Stimulated activated naive CD8-positive, alpha-beta T cell treated with anti-CD3 and anti-CD28 coated beads, Interleukin-15, amount 100 ng/mL, for 72 hours (primary cell): Measurements from ENCODE around the gene SOCS1.
A peak's percentile ranks its signal among the peaks of the same experiment; 100 is the strongest.

Experiments used
- ATAC-seq: fragments of 150-1000 bp; cut with Tn5 transposase; 2 replicates; pipeline ENCODE4 v1.10.0; 2021; ENCODE audit warnings: mild to moderate bottlenecking, moderate library complexity
- DNase-seq, 2 donors: peaks; one replicate each; pipeline ENCODE4 v3.0.0; 2021 to 2022
- H3K27ac Mint-ChIP-seq, 2 donors: one replicate each; pipeline ENCODE4 v1.8.0; 2022; ENCODE audit warnings: mild to moderate bottlenecking in 2 of 2, mixed read lengths in 2 of 2, moderate library complexity in 2 of 2
- H3K27me3 Mint-ChIP-seq: one replicate; pipeline ENCODE4 v1.8.0; 2022; ENCODE audit warnings: mixed read lengths
- H3K4me1 Mint-ChIP-seq: one replicate; pipeline ENCODE4 v1.8.0; 2022; ENCODE audit warnings: mild to moderate bottlenecking, mixed read lengths
- H3K4me3 Mint-ChIP-seq, 2 donors: one replicate each; pipeline ENCODE4 v1.8.0; 2022; ENCODE audit warnings: mild to moderate bottlenecking in 2 of 2, mixed read lengths in 2 of 2, moderate library complexity in 1 of 2
- H3K9me3 Mint-ChIP-seq, 2 donors: one replicate each; pipeline ENCODE4 v1.8.0; 2022; ENCODE audit warnings: mixed read lengths in 2 of 2

SOCS1 gene

GRCh38 chr16:11258553-11259492 lies 2.8 kb upstream of the SOCS1 start:
- H3K4me1 Mint-ChIP-seq, result peaks cover 58% of the 10 kb centered on the region
- H3K27ac Mint-ChIP-seq, result no peak overlapping the region
- ATAC-seq (peak; percentile 6), DNase-seq (peak; percentile 32 to 59)
- H3K4me3 Mint-ChIP-seq, result peak overlapping the region; percentile 61 to 68
- no peaks in the 10 kb centered on the region for H3K9me3 Mint-ChIP-seq
- peaks cover 12% of the 10 kb centered on the region for H3K27me3 Mint-ChIP-seq

- Mint-ChIP-seq H3K4me3 (peak overlapping the region; percentile 94 to 96), H3K9me3 (no peaks in the 10 kb centered on the region), H3K27ac (peak overlapping the region; percentile 99), H3K4me1 (peaks cover 55% of the 10 kb centered on the region), H3K27me3 (peaks cover 12% of the 10 kb centered on the region)
- ATAC-seq (peak; percentile 10), DNase-seq (peak; percentile 50 to 69)
Measured at GRCh38 chr16:11257131-11257938, 1.3 kb upstream of the SOCS1 start.

GRCh38 chr16:11256661-11257130 lies 692 bp upstream of the SOCS1 start:
- Mint-ChIP-seq H3K27me3 (peaks cover 12% of the 10 kb centered on the region), H3K27ac (peak overlapping the region; percentile 99), H3K4me3 (peak overlapping the region; percentile 94 to 96), H3K4me1 (peaks cover 55% of the 10 kb centered on the region), H3K9me3 (no peaks in the 10 kb centered on the region)
- DNase-seq, result no peak
- ATAC-seq, result no peak

- Mint-ChIP-seq H3K4me3 (peak overlapping the region; percentile 92 to 99), H3K9me3 (no peaks in the 10 kb centered on the region), H3K27me3 (peaks cover 9% of the 10 kb centered on the region), H3K4me1 (peaks cover 68% of the 10 kb centered on the region), H3K27ac (peak overlapping the region; percentile 96 to 98)
- peak; percentile 1 for ATAC-seq
- peak; percentile 73 to 76 for DNase-seq
Measured at GRCh38 chr16:11254913-11255736, 879 bp downstream of the SOCS1 start.

DNA sequence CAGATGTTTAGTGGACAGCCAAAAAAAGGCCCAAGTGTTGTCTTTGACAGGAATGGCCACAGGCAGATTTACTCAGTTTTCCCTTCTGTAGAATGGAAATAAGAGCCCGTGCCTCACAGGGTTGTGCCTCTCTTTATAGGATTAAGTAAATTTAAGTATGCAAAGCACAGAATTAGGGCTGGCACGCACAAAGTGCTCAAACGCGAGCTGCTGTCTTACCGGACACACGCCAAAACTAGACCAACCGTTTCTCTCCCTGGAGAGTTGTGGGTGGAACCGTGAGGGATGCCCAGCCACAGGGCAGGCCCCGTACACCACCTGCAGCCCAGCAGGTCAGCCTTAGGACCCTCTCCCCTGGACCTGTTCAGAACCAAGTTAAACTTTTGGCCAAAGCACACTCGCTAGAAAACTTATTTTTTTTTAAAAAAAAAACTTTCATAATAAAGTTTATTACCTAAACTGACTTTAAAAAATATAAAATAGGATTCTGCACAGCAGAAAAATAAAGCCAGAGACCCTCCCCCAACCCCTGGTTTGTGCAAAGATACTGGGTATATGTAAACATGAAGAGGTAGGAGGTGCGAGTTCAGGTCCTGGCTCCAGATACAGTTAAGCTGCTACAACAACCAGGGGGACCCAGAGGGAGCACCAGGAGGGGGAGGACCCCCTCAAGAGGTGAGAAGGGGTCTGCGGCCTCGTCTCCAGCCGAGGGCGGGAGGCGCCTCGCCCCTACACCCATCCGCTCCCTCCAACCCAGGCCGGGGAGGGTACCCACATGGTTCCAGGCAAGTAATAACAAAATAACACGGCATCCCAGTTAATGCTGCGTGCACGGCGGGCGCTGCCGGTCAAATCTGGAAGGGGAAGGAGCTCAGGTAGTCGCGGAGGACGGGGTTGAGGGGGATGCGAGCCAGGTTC lies 1.8 kb downstream of the SOCS1 start:
- peak overlapping the region; percentile 96 to 98 for H3K27ac Mint-ChIP-seq
- ATAC-seq (no peak), DNase-seq (peak in 1 of 2 donors; percentile 30)
- H3K27me3 Mint-ChIP-seq, result no peaks in the 10 kb centered on the region
- H3K4me1 Mint-ChIP-seq, result peaks cover 66% of the 10 kb centered on the region
- no peaks in the 10 kb centered on the region for H3K9me3 Mint-ChIP-seq
- peak overlapping the region; percentile 92 to 99 for H3K4me3 Mint-ChIP-seq

DNA sequence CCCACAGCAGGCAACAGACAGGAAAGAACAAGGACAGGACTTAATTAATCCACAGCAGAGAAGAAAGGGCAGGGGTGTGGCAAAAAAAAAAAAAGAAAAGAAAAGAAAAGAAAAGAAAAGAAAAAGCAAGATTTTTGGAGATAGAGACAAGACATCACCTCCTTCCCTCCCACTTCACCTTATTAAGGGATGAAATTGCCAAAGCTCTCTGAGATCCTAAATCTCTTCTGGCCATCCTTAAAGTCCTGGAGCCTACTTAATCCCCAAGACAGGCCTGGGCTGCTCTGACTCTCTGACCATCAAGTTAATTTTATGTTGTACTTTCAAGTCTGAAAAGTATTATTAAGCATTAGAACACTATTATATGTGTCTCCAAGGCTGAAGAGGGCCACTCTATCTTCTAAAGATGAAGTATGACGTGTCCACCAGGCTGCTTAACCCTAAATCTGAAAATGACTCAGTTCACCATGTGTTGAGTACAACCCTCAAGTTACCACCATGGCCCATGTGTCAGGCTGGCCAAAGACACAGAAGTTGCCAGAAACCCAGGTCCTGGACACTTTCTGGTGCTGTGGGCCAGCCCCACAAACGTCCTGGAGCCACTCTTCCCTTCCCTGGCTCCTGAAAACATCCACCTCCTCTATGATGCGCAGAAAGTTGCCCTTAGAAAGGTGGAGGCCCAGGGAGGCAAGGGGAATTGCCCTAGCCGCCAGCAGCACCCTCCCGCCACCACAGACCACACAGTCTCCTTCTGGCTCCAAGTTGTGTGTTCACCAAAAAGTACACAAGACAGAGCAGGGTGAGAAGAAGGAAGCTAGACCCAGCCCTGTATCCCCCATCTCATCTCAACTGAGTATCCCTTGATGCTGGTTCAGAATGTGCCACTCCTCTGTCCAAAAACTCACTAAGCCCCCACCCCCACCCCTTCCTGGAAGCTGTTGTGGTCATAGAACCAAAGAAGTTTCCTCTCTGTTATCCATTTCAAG lies 2.7 kb downstream of the SOCS1 start:
- H3K27me3 Mint-ChIP-seq, result no peaks in the 10 kb centered on the region
- ATAC-seq, result peak; percentile 61
- DNase-seq, result peak; percentile 79 to 88
- H3K4me1 Mint-ChIP-seq, result peaks cover 62% of the 10 kb centered on the region
- H3K27ac Mint-ChIP-seq, result peak overlapping the region; percentile 96 to 98
- H3K9me3 Mint-ChIP-seq, result no peaks in the 10 kb centered on the region
- peak overlapping the region; percentile 92 to 99 for H3K4me3 Mint-ChIP-seq

DNA sequence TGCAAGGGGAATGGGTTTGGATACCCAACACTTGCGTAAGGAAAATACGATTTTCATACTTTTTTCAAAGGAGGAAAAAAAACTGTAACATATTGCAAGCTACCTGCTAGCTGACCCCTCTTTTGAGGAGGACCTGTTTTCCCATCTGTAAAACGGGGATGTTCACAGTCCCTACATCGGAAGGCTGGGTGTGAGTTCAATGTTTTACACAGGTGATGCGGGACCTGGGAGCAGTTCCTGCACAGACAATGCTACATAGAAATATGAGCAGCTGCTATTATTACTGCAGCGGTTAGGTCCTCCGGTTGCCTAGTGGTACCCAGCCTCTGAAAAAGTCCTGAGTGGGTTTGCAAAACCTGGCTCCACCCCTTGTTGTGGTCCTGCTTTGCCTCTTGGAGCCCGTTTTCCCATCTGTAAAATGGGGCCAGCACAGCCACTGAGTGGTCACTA lies 3.5 kb downstream of the SOCS1 start:
- Mint-ChIP-seq H3K4me1 (peaks cover 62% of the 10 kb centered on the region), H3K27ac (peak overlapping the region; percentile 98 to 99), H3K9me3 (no peaks in the 10 kb centered on the region), H3K4me3 (peak overlapping the region; percentile 92 to 99), H3K27me3 (no peaks in the 10 kb centered on the region)
- DNase-seq (peak in 1 of 2 donors; percentile 50), ATAC-seq (no peak)

DNA sequence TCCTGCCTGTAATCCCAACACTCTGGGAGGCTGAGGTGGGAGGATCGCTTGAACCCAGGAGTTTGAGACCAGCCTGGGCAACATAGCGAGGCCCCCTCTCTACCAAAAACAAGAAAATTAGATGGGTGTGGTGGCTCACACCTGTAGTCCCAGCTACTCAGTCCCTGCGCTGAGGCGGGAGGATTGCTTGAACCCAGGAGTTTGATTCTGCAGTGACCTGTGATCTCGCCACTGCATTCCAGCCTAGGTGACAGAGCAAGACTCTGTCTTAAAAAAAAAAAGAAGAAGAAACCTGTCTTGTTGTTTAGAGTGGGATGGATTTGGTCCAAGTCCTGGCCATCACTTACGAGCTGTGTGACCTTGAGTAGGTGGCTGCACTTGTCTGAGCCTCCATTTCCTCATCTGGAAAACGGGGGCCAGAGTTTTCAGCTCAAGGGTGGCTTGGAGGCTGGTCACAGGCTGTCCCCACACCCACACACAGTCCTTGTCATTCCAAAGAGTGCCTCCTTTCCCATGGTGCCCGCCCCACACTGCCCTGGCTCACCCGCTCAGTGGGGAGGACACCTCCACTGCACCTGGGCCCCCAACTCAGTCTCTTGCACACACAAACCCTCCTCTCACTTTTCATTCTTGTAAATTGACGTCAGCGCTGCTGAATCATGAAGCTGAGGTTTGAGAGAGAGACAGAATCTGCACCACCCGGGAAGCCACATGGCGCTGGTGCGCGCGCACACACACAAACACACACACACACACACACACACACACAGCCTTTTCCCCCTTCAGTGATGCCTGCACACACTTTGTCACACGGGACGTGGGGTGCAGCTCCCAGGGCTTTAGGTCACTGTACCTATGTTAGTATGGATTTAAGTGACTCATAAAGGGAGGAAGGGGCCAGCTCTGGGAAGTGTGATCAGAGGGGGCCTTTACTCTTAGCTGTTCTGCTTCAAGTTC lies 4.2 kb downstream of the SOCS1 start:
- Mint-ChIP-seq H3K9me3 (no peaks in the 10 kb centered on the region), H3K27me3 (no peaks in the 10 kb centered on the region), H3K27ac (peak overlapping the region; percentile 92 to 99), H3K4me3 (peak overlapping the region; percentile 92 to 99), H3K4me1 (peaks cover 62% of the 10 kb centered on the region)
- ATAC-seq, result peak; percentile 41
- DNase-seq, result peak; percentile 71 to 88

GRCh38 chr16:11250786-11251524 lies 5.0 kb downstream of the SOCS1 start:
- H3K9me3 Mint-ChIP-seq, result no peaks in the 10 kb centered on the region
- no peaks in the 10 kb centered on the region for H3K27me3 Mint-ChIP-seq
- H3K4me3 Mint-ChIP-seq, result peak overlapping the region; percentile 92 to 99
- ATAC-seq, result no peak
- peaks cover 68% of the 10 kb centered on the region for H3K4me1 Mint-ChIP-seq
- DNase-seq, result no peak
- H3K27ac Mint-ChIP-seq, result peak overlapping the region in 1 of 2 donors; percentile 99

DNA sequence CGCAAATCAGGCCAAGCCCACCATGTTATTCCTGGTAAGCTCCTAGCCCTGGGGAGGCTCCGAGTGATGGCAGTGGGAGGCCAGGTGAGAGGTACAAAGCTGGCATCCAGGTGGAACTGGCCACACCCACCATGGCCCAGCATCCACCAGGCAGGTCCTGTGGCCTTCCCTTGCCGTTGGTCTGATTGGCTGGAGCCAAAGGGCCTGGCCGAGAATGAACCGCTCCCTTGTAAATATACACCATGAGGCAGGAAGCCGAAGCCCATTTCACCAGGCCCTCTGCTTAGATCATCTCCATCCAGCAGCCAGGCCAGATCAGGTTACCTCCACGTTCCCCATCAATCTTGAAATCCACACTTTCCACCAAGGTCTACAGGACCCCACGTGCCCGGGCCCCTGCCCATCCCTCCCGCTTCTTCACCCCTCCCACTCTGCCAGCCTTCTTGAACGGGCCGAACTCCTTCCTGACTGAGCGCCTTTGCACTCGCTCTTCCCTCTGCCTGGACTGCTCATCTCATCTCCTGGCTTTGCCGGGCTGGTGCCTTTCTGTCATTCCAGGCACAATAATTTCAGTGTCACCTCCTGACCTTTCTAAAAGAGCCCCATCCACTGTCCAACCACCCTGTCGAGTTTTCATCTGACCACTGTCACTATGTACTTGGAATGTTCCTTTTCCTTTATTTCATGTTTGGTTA lies 5.8 kb downstream of the SOCS1 start:
- Mint-ChIP-seq H3K27ac (peak overlapping the region in 1 of 2 donors; percentile 20), H3K4me3 (no peak overlapping the region), H3K27me3 (no peaks in the 10 kb centered on the region), H3K9me3 (no peaks in the 10 kb centered on the region), H3K4me1 (peaks cover 76% of the 10 kb centered on the region)
- ATAC-seq (no peak), DNase-seq (peak in 1 of 2 donors; percentile 30)
